ENCODE measurements around the gene GRAMD2B. TPM values are rescaled to one million over a fixed set of nuclear protein-coding genes. Genes with fewer than 3 reads are reported as not detected.

Gene GRAMD2B
- total RNA-seq, 1 donor from 2014 or later: 13.3 TPM

DNA sequence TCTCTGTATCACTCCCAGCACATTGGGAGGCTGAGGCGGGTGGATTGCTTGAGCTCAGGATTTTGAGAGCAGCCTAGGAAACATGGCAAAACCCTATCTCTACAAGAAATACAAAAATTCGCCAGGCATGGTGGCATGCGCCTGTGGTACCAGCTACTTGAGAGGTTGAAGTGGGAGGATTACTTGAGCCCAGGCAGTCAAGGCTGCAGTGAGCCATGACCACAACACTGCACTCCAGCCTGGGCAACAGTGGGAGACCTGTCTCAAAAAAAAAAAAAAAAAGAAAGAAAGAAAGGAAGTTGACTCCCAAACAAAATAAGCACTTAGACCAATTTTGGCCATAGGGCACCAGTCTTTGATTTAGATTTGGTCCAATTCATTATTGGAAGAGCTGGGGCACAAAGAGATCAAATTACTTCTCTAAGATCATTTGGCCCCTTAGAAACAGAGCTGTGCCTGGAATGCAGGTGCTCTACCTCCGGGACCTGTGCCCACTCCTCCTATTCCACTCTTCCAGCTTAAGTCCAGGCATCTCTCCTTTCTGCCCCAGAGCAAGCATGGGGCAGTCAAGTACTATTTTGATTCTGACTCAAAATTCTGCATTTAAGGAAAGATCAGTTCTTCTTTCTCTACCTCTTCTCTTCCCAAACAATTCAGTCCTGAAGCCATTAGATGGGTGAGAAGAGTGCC lies 112.8 kb downstream of the GRAMD2B start:
- DNase-seq (ENCODE audit: low read depth in 2 of 2): no peak

DNA sequence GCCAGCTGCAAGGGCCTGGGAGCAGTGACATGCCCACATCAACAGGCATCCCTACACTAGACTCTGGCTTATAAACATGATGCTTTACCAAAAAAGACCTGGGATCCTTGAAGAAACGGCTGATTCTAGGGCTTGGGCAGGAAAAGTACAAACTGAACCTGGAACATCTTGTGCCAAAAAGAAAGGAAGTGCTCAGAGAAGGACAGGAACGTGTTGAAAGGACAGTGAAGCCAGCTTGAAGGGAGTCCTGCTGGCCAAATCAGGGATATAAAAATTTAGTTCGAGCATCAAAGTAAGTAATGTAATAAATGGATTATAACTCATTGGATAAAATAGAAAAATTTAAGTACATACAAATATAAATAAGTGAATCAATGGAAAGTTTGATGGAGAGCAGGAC lies 113.7 kb downstream of the GRAMD2B start:
- no peak for DNase-seq (ENCODE audit: low read depth in 2 of 2)

DNA sequence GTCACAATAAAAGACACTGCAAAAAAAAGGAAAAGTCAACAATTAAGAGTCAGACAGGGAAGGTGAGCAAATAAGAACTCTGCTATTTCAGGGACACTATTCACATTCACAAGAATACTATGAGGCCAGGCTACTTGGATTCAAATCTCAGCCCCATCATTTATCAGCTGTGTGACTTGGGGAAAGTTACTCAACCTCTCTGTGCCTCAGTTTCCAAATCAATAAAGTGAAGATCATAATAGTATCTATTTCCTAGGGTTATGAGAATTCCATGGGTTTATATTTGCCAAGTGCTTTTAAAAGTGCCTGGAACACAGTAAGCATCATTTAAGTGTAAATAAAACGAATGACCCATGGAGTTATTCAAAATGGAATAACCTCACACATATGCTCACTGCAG lies 115.4 kb downstream of the GRAMD2B start:
- DNase-seq (ENCODE audit: low read depth in 2 of 2): no peak

DNA sequence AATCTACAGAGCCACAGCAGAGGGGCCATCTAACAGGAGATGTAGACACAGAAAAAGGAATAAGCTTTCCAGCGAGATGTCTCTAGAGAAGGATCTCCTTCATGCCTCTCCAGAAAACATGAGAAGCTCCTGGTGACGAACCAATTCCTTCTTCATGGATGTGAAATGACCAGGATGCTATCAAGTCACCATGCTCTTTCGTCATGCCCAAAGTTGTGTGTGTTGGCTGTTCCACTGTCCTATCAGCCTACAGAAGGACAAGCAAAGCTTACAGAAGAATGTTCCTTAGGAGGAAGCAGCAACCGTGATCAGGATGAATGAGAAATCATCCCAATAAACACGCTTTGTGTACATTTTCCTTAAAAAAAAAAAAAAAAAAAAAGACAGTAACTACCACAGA lies 117.4 kb downstream of the GRAMD2B start:
- no peak for DNase-seq (ENCODE audit: low read depth in 2 of 2)

- no peak for DNase-seq (ENCODE audit: low read depth in 2 of 2)
Measured at GRCh38 chr5:126542441-126542840, 119.2 kb downstream of the GRAMD2B start.

- DNase-seq (ENCODE audit: low read depth in 2 of 2): no peak
Measured at GRCh38 chr5:126543009-126543408, 119.8 kb downstream of the GRAMD2B start.

GRCh38 chr5:126543660-126544059 lies 120.5 kb downstream of the GRAMD2B start:
- DNase-seq (ENCODE audit: low read depth in 2 of 2): no peak

Other genes starting within 250 kb of the GRAMD2B start
- gene ALDH7A1, start 171.8 kb downstream of the GRAMD2B start, total RNA-seq: 12.5 and 25.1 TPM in 2 replicates
- gene PHAX, start 177.5 kb downstream of the GRAMD2B start, total RNA-seq: 26.6 and 31.2 TPM in 2 replicates